Measurements from ENCODE around the gene SLC6A5. TPM values are rescaled to one million over a fixed set of nuclear protein-coding genes. Genes with fewer than 3 reads are reported as not detected.
A peak's percentile ranks its signal among the peaks of the same experiment; 100 is the strongest.

SLC6A5 gene
- total and polyA plus RNA-seq, 2 of the 4 experiments (the other 2 are of a cell fraction) = not detected

DNA sequence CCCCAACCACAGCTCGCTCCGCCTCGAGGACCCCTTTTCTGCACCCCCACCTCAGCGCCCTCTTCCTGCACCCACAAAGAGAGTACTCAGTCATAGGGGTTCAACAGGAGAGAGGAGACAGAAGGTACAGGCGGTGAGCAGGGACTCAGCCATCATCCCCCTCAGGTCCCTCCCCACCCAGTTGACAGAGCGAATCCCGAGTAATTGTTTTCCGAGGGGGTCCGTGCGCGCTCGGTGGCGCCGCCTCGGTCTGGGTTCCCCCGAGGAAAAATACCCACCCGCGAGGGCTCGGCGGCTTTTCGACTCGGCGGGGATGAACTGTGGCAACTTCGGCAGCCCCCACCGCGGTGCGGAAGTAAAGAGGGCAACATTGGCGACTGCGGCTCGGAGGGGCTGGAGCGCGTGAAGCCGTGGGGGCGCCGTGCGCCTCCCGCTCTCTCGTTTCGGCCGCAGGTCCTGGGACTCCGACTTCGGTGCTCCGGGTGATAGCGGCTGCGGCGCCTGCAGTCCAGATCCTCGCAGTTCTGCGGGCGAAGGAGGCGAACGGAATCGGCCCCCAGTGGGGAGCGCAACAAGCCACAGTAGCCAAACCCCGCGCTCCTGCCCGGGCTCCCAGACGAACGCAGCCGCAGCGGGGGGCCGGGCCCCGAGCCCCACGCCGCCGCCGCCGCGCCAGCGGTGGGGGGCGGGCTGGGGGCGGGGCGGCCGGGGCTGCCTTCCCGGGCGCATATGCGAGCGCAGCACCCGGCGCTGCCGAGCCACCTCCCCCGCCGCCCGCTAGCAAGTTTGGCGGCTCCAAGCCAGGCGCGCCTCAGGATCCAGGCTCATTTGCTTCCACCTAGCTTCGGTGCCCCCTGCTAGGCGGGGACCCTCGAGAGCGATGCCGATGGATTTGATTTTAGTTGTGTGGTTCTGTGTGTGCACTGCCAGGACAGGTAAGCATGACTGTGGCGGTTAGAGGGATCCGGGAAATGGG lies 69.7 kb downstream of the SLC6A5 start, which contains the start of gene NELL1:
Gene NELL1 (plus strand): TSS at position 743 of the 976 bp plus-strand sequence.
- in situ Hi-C loops (cut with MboI; ENCODE audit: low sequenced_read_pairs) = no loop called here
- ATAC-seq (ENCODE audit: low read depth) = no peak
- POLR2A ChIA-PET (ENCODE audit: unreplicated experiment) = no interaction called here

More for the DNA sequence above, 69.7 kb downstream of the SLC6A5 start, which contains the start of gene NELL1:
- Histone ChIP-seq H3K27ac (ENCODE audit: insufficient read depth, low read length) (no peak within 1 kb of the TSS), H3K4me2 (ENCODE audit: low read depth, low read length) (no peak within 1 kb of the TSS; the same call in 1 of the 2 replicates), H2AFZ (replicated peaks; ENCODE audit: low read length, poor library complexity) (peak within 1 kb of the TSS; percentile 36), H4K8ac (ENCODE audit: low read depth in 2 of 2, low read length in 2 of 2) (no peak within 1 kb of the TSS), H3K36me3 (ENCODE audit: control insufficient read depth, insufficient read depth, low read length) (no peaks in the 10 kb centered on the region), H2BK5ac (ENCODE audit: low read depth, low read length, poor library complexity, severe bottlenecking) (no peak within 1 kb of the TSS), H2BK120ac (ENCODE audit: low read depth, low read length) (no peak within 1 kb of the TSS), H3K9ac (ENCODE audit: low read depth, low read length) (no peak within 1 kb of the TSS), H3K14ac (replicated peaks; ENCODE audit: low read depth, low read length) (no peak within 1 kb of the TSS), H3K4ac (ENCODE audit: low read depth, low read length) (no peak within 1 kb of the TSS), H4K20me1 (ENCODE audit: insufficient read depth, low read length) (no peaks in the 10 kb centered on the region), H3K23ac (ENCODE audit: low read depth, low read length) (no peak within 1 kb of the TSS), H2AK5ac (ENCODE audit: low read depth, low read length) (no peak within 1 kb of the TSS), H2AK9ac (replicated peaks; ENCODE audit: low read depth, low read length, poor library complexity) (no peak within 1 kb of the TSS), H2BK20ac (ENCODE audit: low read depth, low read length) (no peak within 1 kb of the TSS), H3K18ac (ENCODE audit: low read depth, low read length) (no peak within 1 kb of the TSS), H3K27me3 (ENCODE audit: control insufficient read depth, insufficient read depth, low read length) (peaks cover 25% of the 10 kb centered on the region), H3K9me1 (ENCODE audit: insufficient read depth, low read length) (no peaks in the 10 kb centered on the region), H3K79me1 (ENCODE audit: low read depth in 1 of 2, low read length in 2 of 2) (no peaks in the 10 kb centered on the region), H3K4me1 (ENCODE audit: control insufficient read depth, insufficient read depth, low read length) (no peaks in the 10 kb centered on the region), H3K9me3 (ENCODE audit: control insufficient read depth, insufficient read depth, low read length) (no peaks in the 10 kb centered on the region), H3K56ac (ENCODE audit: extremely low read depth, insufficient read depth, low read length) (no peak within 1 kb of the TSS), H3K4me3 (ENCODE audit: insufficient read depth, low read depth, low read length) (no peak within 1 kb of the TSS), H2BK15ac (ENCODE audit: low read depth, low read length) (no peak within 1 kb of the TSS), H4K91ac (ENCODE audit: insufficient read depth, low read depth, low read length) (no peak within 1 kb of the TSS), H4K5ac (ENCODE audit: low read depth, low read length) (no peak within 1 kb of the TSS)
- whole genome bisulfite sequencing, 2 experiments (ENCODE audit: extremely low coverage in 2 of 2, insufficient read length in 1 of 2) = 1% methylated on average over 40 of the region's 93 CpGs; no CpG with 5 or more reads in 1 of the 2 experiments
- no TSS peak for BruUV-seq (replicated peaks)
- CTCF ChIA-PET = no interaction called here
- intact Hi-C loops (cut with micrococcal nuclease) = no loop called here
- dilution Hi-C loops (cut with HindIII; ENCODE audit: low sequenced_read_pairs, unreplicated experiment) = no loop called here
- no peak for DNase-seq
- TF ChIP-seq MAZ (IDR thresholded peaks at IDR 0.05; ENCODE audit: borderline replicate concordance, low read depth, low read length) (no peak), USF2 (IDR thresholded peaks at IDR 0.05; ENCODE audit: low read depth, low read length) (no peak), MXI1 (IDR thresholded peaks at IDR 0.05; ENCODE audit: borderline replicate concordance, low read depth, low read length) (no peak), CEBPB (IDR thresholded peaks at IDR 0.05; ENCODE audit: low read depth, low read length) (no peak), MAFK (IDR thresholded peaks at IDR 0.05; ENCODE audit: low read depth, low read length) (no peak), RCOR1 (IDR thresholded peaks at IDR 0.05; ENCODE audit: insufficient replicate concordance, low read length) (no peak)
- TF ChIP-seq, protein P1, sequence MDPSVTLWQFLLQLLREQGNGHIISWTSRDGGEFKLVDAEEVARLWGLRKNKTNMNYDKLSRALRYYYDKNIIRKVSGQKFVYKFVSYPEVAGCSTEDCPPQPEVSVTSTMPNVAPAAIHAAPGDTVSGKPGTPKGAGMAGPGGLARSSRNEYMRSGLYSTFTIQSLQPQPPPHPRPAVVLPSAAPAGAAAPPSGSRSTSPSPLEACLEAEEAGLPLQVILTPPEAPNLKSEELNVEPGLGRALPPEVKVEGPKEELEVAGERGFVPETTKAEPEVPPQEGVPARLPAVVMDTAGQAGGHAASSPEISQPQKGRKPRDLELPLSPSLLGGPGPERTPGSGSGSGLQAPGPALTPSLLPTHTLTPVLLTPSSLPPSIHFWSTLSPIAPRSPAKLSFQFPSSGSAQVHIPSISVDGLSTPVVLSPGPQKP (IDR thresholded peaks at IDR 0.05; ENCODE audit: borderline replicate concordance, low read depth, low read length) = no peak

Data from IMR-90 (cell line).